Right lobe of liver (tissue), 4 donors: ENCODE results near the gene ABHD2.

Experiments
- POLR2A ChIP-seq: fragments of 450-650 bp; IDR thresholded peaks from one replicate; pipeline ENCODE4 v1.6.1; 2017; ENCODE audit warnings: antibody characterized with exemption, mild to moderate bottlenecking
- TF ChIP-seq, protein P1 (sequence below), 4 donors: fragments of 200-600 bp in 3 of 4; fragments of 450-650 bp in 1 of 4; IDR thresholded peaks; one replicate each; pipeline versions ENCODE4 v1.5.1 to v1.8.0; 2016 to 2022; ENCODE audit warnings: antibody characterized with exemption in 4 of 4, mild to moderate bottlenecking in 2 of 4
- donor health status: DM: no; HTN: no; CAD: no.
- donor health status: DM: no; HTN: no; CAD: no.
- donor health status: DM: no; HTN: yes; CAD: no.

DNA sequence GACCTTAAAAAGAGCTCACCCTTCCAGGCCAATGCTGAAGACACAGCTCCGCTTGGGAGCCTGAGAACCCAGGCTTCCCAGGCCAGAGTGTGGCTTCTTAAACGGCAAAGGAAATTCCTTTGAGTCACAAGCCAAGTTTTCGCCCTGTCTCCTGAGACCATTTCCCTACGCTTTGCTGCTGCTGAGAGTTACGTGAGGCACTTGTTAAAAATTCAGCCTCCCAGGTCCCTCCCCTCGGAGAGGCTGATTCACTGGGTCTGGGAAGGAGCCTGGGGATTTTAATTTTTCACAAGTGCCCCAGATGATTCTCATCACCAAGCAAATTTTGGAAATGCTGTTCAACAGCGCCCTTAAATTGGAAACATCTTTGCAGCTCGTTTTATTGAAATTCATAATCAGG is 107.6 kb downstream of the ABHD2 start:
- TF ChIP-seq, protein P1, sequence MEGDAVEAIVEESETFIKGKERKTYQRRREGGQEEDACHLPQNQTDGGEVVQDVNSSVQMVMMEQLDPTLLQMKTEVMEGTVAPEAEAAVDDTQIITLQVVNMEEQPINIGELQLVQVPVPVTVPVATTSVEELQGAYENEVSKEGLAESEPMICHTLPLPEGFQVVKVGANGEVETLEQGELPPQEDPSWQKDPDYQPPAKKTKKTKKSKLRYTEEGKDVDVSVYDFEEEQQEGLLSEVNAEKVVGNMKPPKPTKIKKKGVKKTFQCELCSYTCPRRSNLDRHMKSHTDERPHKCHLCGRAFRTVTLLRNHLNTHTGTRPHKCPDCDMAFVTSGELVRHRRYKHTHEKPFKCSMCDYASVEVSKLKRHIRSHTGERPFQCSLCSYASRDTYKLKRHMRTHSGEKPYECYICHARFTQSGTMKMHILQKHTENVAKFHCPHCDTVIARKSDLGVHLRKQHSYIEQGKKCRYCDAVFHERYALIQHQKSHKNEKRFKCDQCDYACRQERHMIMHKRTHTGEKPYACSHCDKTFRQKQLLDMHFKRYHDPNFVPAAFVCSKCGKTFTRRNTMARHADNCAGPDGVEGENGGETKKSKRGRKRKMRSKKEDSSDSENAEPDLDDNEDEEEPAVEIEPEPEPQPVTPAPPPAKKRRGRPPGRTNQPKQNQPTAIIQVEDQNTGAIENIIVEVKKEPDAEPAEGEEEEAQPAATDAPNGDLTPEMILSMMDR (IDR thresholded peaks at IDR 0.05), result no peak
- TF ChIP-seq POLR2A, result no peak
